Neural crest cell (in vitro differentiated cells): Measurements from ENCODE around the gene PRG2. TPM values are rescaled to one million over a fixed set of nuclear protein-coding genes. Genes with fewer than 3 reads are reported as not detected.
"Not testable (repeated sequence)": the region's sequence is repeated elsewhere in the genome, so short reads cannot be mapped to it uniquely, and the experiment has no call there.

Experiments used
- DNase-seq: peaks from one replicate; pipeline ENCODE4 v3.0.0; 2021; ENCODE audit warnings: low read depth, mixed read lengths, low spot score
- H3K27ac Mint-ChIP-seq: one replicate; pipeline ENCODE4 v1.8.0; 2021; ENCODE audit warnings: mild to moderate bottlenecking, mixed read lengths; ENCODE audit not compliant: unreplicated experiment
- H3K27me3 Mint-ChIP-seq: 2 replicates; pipeline ENCODE4 v1.8.0; 2021; ENCODE audit warnings: low read depth, mild to moderate bottlenecking, mixed read lengths
- H3K36me3 Mint-ChIP-seq: 2 replicates; pipeline ENCODE4 v1.8.0; 2021; ENCODE audit warnings: low read depth, mild to moderate bottlenecking, mixed read lengths
- H3K4me1 Mint-ChIP-seq: 2 replicates; pipeline ENCODE4 v1.8.0; 2021; ENCODE audit warnings: mixed read lengths
- H3K4me3 Mint-ChIP-seq: one replicate; pipeline ENCODE4 v1.8.0; 2021; ENCODE audit warnings: mild to moderate bottlenecking, mixed read lengths
- H3K9me3 Mint-ChIP-seq: 2 replicates; pipeline ENCODE4 v1.8.0; 2021; ENCODE audit warnings: mixed read lengths
- total RNA-seq: library from RNA; stranded (reverse); gene quantifications from 2 replicates; pipeline ENCODE4 v1.2.1, GENCODE V29; 2021
- TF ChIP-seq, protein P1 (sequence below): fragments of 200-600 bp; sonication (generic); conservative IDR thresholded peaks from 2 replicates; pipeline ENCODE4 v1.5.0; 2021; ENCODE audit warnings: antibody characterized with exemption, mild to moderate bottlenecking

The PRG2 gene
- total RNA-seq, 1 donor from 2014 or later, result not detected

DNA sequence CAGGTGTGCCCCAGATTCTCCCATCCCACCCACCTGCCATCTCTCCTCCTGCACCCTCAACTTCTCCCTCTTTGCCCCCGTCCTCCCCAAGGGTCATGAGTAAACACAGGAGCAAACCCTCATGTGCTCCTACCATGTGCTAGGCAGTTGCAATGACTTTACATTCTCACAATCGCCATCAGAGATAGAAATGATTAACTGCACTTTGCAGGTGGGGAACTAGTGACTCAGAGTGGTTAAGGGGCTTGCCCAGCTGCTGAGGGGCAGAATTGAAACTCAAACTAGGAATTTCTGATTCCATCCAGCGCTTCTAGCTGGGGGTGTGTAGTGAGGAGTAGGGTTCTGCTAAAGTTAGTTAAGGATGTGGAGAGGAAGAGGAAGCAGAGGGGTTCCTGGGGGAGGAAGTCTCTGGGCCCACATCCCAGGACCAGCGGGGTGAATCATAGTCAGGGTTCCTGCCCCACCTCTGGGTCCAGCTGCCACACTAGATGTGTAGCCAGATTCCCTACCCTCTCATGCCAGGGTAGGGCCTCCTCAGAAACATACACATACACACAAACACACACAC lies 16.0 kb upstream of the PRG2 start:
- H3K36me3 Mint-ChIP-seq, result peaks cover 19% of the 10 kb centered on the region
- H3K4me3 Mint-ChIP-seq, result no peak overlapping the region
- no peaks in the 10 kb centered on the region for H3K4me1 Mint-ChIP-seq
- no peak overlapping the region for H3K27ac Mint-ChIP-seq
- H3K27me3 Mint-ChIP-seq, result peaks cover 6% of the 10 kb centered on the region
- no peak for DNase-seq
- TF ChIP-seq, protein P1, sequence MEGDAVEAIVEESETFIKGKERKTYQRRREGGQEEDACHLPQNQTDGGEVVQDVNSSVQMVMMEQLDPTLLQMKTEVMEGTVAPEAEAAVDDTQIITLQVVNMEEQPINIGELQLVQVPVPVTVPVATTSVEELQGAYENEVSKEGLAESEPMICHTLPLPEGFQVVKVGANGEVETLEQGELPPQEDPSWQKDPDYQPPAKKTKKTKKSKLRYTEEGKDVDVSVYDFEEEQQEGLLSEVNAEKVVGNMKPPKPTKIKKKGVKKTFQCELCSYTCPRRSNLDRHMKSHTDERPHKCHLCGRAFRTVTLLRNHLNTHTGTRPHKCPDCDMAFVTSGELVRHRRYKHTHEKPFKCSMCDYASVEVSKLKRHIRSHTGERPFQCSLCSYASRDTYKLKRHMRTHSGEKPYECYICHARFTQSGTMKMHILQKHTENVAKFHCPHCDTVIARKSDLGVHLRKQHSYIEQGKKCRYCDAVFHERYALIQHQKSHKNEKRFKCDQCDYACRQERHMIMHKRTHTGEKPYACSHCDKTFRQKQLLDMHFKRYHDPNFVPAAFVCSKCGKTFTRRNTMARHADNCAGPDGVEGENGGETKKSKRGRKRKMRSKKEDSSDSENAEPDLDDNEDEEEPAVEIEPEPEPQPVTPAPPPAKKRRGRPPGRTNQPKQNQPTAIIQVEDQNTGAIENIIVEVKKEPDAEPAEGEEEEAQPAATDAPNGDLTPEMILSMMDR, result no peak
- no peaks in the 10 kb centered on the region for H3K9me3 Mint-ChIP-seq

DNA sequence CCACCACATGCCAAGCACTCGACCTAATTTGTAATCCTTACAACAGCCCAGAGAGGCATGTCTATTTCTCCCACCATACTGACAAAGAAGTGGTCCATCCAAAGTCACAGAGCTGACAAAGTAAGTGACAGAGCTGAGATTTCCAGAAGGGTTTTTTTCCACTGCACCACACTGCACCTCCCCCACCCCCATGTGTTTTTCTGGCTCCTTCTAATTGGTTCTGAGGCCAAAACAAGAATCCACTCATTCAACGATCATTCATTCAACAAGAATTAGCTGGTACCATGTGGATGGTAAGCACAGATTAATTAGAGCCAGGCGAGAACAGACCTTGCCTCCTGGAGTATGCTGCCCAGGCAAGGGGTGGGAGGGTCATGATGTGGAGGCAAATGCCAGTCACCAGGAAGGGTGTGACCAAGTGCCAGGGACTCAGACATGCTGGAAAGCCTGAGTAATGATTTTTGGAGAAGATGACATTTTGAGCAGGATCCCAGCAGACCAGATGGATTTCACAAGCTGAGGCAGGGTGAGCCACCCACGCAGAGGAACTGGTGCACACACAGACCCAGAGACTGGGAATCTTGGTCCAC lies 14.9 kb upstream of the PRG2 start:
- Mint-ChIP-seq H3K27me3 (peaks cover 14% of the 10 kb centered on the region), H3K36me3 (peaks cover 15% of the 10 kb centered on the region), H3K27ac (no peak overlapping the region), H3K4me3 (no peak overlapping the region), H3K9me3 (no peaks in the 10 kb centered on the region), H3K4me1 (no peaks in the 10 kb centered on the region)
- TF ChIP-seq, protein P1, result no peak
- DNase-seq, result no peak

DNA sequence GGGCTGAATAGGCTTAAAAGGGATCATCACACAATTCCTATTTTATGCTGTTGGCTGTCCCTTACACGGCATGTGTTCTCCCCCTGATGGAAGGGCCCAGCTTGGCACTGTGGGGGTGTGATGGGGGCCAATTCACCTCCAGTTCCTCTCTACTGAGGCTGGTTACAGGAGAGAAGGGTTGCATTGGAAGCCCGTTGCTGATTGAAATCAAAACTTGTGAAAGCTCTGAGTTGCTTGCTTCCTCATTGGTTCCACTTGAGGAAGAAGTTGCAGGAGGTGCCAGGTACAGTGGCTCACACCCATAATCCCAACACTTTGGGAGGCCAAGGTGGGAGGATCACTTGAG lies 13.3 kb upstream of the PRG2 start:
- no peaks in the 10 kb centered on the region for H3K9me3 Mint-ChIP-seq
- no peak for DNase-seq
- TF ChIP-seq, protein P1, result no peak
- peaks cover 6% of the 10 kb centered on the region for H3K36me3 Mint-ChIP-seq
- no peaks in the 10 kb centered on the region for H3K4me1 Mint-ChIP-seq
- H3K4me3 Mint-ChIP-seq, result no peak overlapping the region
- peaks cover 14% of the 10 kb centered on the region for H3K27me3 Mint-ChIP-seq
- no peak overlapping the region for H3K27ac Mint-ChIP-seq

DNA sequence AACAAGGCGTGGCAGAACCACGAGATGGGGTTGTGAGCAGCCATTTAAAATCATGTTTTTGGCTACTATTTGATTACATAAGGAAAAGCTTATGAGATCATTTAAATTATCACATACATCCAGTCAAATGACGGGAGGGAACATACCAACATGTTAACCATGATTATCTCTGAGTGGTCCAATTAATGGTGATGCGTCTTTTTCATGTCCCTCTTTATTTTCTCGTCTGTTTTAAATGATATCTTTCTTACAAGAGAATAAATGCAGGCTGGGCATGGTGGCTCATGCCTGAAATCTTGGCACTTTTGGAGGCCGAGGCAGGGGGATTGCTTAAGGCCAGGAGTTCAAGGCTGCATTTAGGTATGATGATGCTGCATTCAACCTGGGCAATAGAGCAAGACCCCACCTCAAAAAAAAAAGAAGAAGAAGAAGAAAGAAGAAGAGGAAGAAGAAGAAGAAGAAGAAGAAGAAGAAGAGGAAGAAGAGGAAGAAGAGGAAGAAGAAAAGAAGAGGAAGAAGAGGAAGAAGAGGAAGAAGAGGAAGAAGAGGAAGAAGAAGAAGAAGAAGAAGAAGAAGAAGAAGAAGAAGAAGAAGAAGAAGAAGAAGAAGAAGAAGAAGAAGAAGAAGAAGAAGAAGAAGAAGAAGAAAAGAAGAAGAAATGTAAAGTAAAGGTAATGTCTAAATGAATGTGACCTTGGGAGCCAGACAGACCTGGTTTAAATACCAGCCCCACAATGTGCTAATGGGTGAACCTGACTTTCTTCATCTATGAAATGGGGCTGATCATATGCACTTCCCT lies 12.8 kb upstream of the PRG2 start:
- not testable (repeated sequence) for H3K36me3 Mint-ChIP-seq, H3K27ac Mint-ChIP-seq, H3K4me3 Mint-ChIP-seq, H3K9me3 Mint-ChIP-seq, H3K4me1 Mint-ChIP-seq, DNase-seq
- peaks cover 14% of the 10 kb centered on the region for H3K27me3 Mint-ChIP-seq

DNA sequence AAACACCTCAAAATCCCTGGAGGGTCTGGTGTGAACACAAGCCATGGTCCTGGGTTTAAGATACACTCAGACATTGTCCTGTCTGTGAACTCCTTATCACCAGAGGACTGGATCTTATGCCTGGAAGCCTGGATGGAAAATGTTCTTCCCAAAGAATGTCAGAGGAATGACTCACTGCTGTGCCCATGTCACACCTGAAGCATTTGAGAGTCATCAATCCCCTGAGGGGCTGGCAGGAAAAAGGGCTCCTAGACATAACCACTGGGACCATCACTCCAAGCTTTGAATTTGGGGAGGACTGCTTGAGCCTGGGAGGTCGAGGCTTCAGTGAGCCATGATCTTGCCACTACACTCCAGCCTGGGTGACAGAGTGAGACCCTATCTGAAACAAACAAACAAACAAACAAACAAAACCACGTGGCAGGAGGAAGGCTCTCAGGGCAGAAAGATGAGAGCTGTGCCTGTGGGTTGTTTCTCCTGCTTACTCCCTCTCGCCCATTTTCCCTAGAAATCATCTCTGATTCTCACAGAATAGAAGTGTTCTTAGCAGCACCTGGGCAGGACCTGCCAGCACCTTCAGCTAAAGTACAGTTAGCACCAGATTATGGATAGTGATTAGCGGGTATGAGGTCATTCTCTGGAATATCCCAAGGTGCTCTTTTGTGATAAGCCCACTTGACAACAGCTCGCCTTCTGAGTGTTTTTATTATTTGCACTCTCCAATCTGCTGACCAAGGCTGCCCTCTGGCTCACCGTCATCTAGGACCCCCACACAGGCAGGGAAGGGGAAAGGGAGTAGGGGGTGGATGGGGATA lies 11.9 kb upstream of the PRG2 start:
- H3K27me3 Mint-ChIP-seq, result peaks cover 14% of the 10 kb centered on the region
- H3K4me1 Mint-ChIP-seq, result no peaks in the 10 kb centered on the region
- TF ChIP-seq, protein P1, result no peak
- no peak for DNase-seq
- no peak overlapping the region for H3K4me3 Mint-ChIP-seq
- peaks cover 4% of the 10 kb centered on the region for H3K36me3 Mint-ChIP-seq
- H3K27ac Mint-ChIP-seq, result no peak overlapping the region
- no peaks in the 10 kb centered on the region for H3K9me3 Mint-ChIP-seq
